HEK293 (cell line): Measurements from ENCODE around the gene TUBB2A.

Experiments
- SETDB1 ChIP-seq: IDR thresholded peaks from one replicate; pipeline ENCODE4 v1.6.1; 2017; ENCODE audit warnings: mild to moderate bottlenecking, low read length, moderate library complexity, mixed read lengths; ENCODE audit not compliant: insufficient read length
- SP2 ChIP-seq: fragments of 450-650 bp; formaldehyde crosslinking; IDR thresholded peaks from 2 replicates; pipeline ENCODE4 v1.5.1; 2016; ENCODE audit warnings: missing biosample characterization, missing genetic modification characterization
- TCF7L2 ChIP-seq: IDR thresholded peaks from 2 replicates; pipeline ENCODE4 v1.6.1; 2011; ENCODE audit warnings: low read depth, mild to moderate bottlenecking, inconsistent platforms, low read length, moderate library complexity, borderline replicate concordance
- YY1 ChIP-seq: fragments of 450-650 bp; formaldehyde crosslinking; IDR thresholded peaks from 2 replicates; pipeline ENCODE4 v1.5.1; 2018; ENCODE audit warnings: missing biosample characterization, missing genetic modification characterization
- ZNF133 ChIP-seq: fragments of 450-650 bp; formaldehyde crosslinking; IDR thresholded peaks from 2 replicates; pipeline ENCODE4 v1.5.1; 2016; ENCODE audit warnings: missing biosample characterization, missing genetic modification characterization
- ZNF473 ChIP-seq: fragments of 450-650 bp; formaldehyde crosslinking; IDR thresholded peaks from 2 replicates; pipeline ENCODE4 v1.5.1; 2017; ENCODE audit warnings: missing biosample characterization, missing genetic modification characterization
- ZNF837 ChIP-seq: fragments of 450-650 bp; formaldehyde crosslinking; IDR thresholded peaks from 2 replicates; pipeline ENCODE4 v1.5.1; 2016; ENCODE audit warnings: missing biosample characterization, missing genetic modification characterization
- TF ChIP-seq, protein P1 (sequence below): fragments of 450-650 bp; formaldehyde crosslinking; IDR thresholded peaks from 2 replicates; pipeline ENCODE4 v1.5.1; 2016; ENCODE audit warnings: missing biosample characterization, missing genetic modification characterization
- TF ChIP-seq, protein P2 (sequence below): fragments of 450-650 bp; formaldehyde crosslinking; IDR thresholded peaks from 2 replicates; pipeline ENCODE4 v1.5.1; 2016; ENCODE audit warnings: missing biosample characterization, missing genetic modification characterization
- TF ChIP-seq, protein P3 (sequence below): fragments of 450-650 bp; formaldehyde crosslinking; IDR thresholded peaks from 2 replicates; pipeline ENCODE4 v1.5.1; 2016; ENCODE audit warnings: missing biosample characterization, missing genetic modification characterization
- TF ChIP-seq, protein P4 (sequence below): fragments of 450-650 bp; formaldehyde crosslinking; IDR thresholded peaks from 2 replicates; pipeline ENCODE4 v1.5.1; 2016; ENCODE audit warnings: missing biosample characterization, missing genetic modification characterization
- TF ChIP-seq, protein P5 (sequence below): fragments of 450-650 bp; formaldehyde crosslinking; IDR thresholded peaks from 2 replicates; pipeline ENCODE4 v1.5.1; 2016; ENCODE audit warnings: missing biosample characterization, missing genetic modification characterization

GRCh38 chr6:3142536-3142935, 14.8 kb downstream of the TUBB2A start:
- TF ChIP-seq, protein P1, sequence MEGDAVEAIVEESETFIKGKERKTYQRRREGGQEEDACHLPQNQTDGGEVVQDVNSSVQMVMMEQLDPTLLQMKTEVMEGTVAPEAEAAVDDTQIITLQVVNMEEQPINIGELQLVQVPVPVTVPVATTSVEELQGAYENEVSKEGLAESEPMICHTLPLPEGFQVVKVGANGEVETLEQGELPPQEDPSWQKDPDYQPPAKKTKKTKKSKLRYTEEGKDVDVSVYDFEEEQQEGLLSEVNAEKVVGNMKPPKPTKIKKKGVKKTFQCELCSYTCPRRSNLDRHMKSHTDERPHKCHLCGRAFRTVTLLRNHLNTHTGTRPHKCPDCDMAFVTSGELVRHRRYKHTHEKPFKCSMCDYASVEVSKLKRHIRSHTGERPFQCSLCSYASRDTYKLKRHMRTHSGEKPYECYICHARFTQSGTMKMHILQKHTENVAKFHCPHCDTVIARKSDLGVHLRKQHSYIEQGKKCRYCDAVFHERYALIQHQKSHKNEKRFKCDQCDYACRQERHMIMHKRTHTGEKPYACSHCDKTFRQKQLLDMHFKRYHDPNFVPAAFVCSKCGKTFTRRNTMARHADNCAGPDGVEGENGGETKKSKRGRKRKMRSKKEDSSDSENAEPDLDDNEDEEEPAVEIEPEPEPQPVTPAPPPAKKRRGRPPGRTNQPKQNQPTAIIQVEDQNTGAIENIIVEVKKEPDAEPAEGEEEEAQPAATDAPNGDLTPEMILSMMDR (tag by site-specific recombination): no peak
- TF ChIP-seq, protein P2, sequence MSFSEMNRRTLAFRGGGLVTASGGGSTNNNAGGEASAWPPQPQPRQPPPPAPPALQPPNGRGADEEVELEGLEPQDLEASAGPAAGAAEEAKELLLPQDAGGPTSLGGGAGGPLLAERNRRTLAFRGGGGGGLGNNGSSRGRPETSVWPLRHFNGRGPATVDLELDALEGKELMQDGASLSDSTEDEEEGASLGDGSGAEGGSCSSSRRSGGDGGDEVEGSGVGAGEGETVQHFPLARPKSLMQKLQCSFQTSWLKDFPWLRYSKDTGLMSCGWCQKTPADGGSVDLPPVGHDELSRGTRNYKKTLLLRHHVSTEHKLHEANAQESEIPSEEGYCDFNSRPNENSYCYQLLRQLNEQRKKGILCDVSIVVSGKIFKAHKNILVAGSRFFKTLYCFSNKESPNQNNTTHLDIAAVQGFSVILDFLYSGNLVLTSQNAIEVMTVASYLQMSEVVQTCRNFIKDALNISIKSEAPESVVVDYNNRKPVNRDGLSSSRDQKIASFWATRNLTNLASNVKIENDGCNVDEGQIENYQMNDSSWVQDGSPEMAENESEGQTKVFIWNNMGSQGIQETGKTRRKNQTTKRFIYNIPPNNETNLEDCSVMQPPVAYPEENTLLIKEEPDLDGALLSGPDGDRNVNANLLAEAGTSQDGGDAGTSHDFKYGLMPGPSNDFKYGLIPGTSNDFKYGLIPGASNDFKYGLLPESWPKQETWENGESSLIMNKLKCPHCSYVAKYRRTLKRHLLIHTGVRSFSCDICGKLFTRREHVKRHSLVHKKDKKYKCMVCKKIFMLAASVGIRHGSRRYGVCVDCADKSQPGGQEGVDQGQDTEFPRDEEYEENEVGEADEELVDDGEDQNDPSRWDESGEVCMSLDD (tag by site-specific recombination): no peak
- TF ChIP-seq ZNF473 (tag by site-specific recombination): no peak
- TF ChIP-seq YY1 (tag by site-specific recombination): no peak
- TF ChIP-seq, protein P3, sequence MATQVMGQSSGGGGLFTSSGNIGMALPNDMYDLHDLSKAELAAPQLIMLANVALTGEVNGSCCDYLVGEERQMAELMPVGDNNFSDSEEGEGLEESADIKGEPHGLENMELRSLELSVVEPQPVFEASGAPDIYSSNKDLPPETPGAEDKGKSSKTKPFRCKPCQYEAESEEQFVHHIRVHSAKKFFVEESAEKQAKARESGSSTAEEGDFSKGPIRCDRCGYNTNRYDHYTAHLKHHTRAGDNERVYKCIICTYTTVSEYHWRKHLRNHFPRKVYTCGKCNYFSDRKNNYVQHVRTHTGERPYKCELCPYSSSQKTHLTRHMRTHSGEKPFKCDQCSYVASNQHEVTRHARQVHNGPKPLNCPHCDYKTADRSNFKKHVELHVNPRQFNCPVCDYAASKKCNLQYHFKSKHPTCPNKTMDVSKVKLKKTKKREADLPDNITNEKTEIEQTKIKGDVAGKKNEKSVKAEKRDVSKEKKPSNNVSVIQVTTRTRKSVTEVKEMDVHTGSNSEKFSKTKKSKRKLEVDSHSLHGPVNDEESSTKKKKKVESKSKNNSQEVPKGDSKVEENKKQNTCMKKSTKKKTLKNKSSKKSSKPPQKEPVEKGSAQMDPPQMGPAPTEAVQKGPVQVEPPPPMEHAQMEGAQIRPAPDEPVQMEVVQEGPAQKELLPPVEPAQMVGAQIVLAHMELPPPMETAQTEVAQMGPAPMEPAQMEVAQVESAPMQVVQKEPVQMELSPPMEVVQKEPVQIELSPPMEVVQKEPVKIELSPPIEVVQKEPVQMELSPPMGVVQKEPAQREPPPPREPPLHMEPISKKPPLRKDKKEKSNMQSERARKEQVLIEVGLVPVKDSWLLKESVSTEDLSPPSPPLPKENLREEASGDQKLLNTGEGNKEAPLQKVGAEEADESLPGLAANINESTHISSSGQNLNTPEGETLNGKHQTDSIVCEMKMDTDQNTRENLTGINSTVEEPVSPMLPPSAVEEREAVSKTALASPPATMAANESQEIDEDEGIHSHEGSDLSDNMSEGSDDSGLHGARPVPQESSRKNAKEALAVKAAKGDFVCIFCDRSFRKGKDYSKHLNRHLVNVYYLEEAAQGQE: no peak
- TF ChIP-seq, protein P4, sequence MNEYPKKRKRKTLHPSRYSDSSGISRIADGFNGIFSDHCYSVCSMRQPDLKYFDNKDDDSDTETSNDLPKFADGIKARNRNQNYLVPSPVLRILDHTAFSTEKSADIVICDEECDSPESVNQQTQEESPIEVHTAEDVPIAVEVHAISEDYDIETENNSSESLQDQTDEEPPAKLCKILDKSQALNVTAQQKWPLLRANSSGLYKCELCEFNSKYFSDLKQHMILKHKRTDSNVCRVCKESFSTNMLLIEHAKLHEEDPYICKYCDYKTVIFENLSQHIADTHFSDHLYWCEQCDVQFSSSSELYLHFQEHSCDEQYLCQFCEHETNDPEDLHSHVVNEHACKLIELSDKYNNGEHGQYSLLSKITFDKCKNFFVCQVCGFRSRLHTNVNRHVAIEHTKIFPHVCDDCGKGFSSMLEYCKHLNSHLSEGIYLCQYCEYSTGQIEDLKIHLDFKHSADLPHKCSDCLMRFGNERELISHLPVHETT: no peak
- no peak for TF ChIP-seq SETDB1
- no peak for TF ChIP-seq ZNF837
- TF ChIP-seq TCF7L2: no peak
- no peak for TF ChIP-seq ZNF133 (tag by site-specific recombination)
- no peak for TF ChIP-seq SP2 (tag by site-specific recombination)
- TF ChIP-seq, protein P5, sequence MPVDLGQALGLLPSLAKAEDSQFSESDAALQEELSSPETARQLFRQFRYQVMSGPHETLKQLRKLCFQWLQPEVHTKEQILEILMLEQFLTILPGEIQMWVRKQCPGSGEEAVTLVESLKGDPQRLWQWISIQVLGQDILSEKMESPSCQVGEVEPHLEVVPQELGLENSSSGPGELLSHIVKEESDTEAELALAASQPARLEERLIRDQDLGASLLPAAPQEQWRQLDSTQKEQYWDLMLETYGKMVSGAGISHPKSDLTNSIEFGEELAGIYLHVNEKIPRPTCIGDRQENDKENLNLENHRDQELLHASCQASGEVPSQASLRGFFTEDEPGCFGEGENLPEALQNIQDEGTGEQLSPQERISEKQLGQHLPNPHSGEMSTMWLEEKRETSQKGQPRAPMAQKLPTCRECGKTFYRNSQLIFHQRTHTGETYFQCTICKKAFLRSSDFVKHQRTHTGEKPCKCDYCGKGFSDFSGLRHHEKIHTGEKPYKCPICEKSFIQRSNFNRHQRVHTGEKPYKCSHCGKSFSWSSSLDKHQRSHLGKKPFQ (tag by site-specific recombination): no peak
